ENCODE results near the gene FCGR1A.
"Not testable (repeated sequence)": the region's sequence is repeated elsewhere in the genome, so short reads cannot be mapped to it uniquely, and the experiment has no call there.

DNA sequence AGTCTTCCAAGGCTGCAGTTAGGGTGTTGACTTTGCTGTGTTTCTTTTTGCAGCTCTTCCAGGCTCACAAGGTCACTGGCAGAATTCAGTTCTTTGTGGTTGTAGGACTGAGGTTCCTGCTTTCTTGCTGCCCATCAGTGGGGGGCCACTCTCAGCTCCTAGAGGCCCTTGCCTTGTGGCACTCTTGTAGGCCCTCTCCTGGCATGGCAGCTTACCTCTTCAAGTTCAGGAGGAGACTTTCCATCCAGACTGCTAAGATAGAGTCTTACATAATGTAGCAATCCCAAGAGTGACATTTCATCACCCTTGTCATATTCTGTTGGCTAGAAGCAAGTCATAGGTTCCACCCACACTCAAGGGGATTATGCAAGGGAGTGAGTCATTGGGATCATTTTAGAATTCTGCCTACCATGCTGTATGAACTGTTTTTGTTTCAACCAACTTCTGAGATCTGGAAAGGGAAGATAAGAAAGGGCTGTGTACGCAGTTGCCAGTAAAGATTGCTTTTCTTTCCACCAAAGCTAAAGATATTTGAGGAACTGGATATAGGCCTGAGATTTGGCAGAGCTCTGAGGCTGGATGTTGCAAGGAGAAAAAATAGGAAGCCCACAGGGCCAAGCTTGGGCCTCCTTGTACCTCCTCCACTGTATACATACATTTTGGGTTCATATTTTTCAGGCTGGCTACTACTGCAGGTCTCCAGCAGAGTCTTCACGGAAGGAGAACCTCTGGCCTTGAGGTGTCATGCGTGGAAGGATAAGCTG, 5.4 kb downstream of the FCGR1A start:
- TF ChIP-seq EZH2phosphoT487, CTCF, EZH2 (IDR thresholded peaks at IDR 0.05): not testable (repeated sequence)
